Measurements from ENCODE around the gene ARHGAP22.

DNA sequence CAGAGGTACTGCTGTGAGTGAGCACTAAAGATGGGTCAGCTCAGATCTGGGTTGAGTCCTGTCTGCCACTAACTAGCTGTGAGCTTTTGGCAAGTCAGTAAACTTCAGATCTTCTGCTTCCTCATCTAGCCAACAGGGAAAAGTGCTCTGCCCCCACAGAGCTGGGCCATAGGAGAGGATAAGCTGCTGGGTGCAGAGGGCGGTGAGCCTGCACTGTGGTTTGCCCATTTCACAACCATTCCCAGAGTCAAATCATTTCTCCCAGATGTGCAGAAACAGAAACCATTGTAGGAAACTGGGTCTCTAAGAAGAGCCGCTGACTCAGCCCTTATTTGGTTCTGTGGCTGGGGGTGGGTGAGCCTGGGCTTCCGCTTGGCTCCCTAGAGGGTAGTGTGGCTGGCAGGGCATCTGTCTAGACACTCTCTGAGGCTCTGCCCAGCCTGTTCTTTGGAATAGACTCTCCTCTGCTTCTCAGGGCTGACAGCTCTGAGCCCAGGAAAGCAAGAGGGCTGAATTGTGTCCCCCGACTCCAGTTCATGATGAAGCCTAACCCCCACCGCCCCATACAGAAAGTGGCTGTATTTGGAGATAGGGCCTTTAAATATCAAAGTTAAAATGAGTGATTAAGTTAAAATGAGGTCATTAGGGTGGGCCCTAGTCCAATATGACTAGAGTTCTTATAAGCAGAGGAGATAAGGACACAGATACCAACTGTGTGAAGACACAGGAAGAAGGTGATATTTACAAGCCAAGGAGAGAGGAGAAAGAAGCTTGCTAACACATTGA lies 29.5 kb upstream of the ARHGAP22 start:
- TF ChIP-seq CTCF (conservative IDR thresholded peaks at IDR 0.05; ENCODE audit: low read depth in 2 of 2) (no peak), POLR2AphosphoS5 (IDR thresholded peaks at IDR 0.05; ENCODE audit: low read depth) (no peak), EZH2 (IDR thresholded peaks at IDR 0.05; ENCODE audit: low read depth, unreplicated experiment) (no peak), REST (IDR thresholded peaks at IDR 0.05; ENCODE audit: unreplicated experiment) (no peak), EZH2phosphoT487 (IDR thresholded peaks at IDR 0.05; ENCODE audit: unreplicated experiment) (no peak), CREB1 (CRISPR knock-in tag; IDR thresholded peaks at IDR 0.05; ENCODE audit: low read depth) (no peak), JUNB (IDR thresholded peaks at IDR 0.05; ENCODE audit: unreplicated experiment) (no peak)
- TF ChIP-seq, protein P1, sequence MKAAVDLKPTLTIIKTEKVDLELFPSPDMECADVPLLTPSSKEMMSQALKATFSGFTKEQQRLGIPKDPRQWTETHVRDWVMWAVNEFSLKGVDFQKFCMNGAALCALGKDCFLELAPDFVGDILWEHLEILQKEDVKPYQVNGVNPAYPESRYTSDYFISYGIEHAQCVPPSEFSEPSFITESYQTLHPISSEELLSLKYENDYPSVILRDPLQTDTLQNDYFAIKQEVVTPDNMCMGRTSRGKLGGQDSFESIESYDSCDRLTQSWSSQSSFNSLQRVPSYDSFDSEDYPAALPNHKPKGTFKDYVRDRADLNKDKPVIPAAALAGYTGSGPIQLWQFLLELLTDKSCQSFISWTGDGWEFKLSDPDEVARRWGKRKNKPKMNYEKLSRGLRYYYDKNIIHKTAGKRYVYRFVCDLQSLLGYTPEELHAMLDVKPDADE (IDR thresholded peaks at IDR 0.05) = no peak

All from GM23338 (cell line).